Measurements from ENCODE around the gene NHLRC4.

NHLRC4 gene

GRCh38 chr16:566475-567372, at the start of gene NHLRC4:
Gene NHLRC4, plus strand, starts transcription at chr16:567005. Its CDS starts 1,043 bp downstream, at chr16:568048.
- DNase-seq = peak; percentile 69

DNA sequence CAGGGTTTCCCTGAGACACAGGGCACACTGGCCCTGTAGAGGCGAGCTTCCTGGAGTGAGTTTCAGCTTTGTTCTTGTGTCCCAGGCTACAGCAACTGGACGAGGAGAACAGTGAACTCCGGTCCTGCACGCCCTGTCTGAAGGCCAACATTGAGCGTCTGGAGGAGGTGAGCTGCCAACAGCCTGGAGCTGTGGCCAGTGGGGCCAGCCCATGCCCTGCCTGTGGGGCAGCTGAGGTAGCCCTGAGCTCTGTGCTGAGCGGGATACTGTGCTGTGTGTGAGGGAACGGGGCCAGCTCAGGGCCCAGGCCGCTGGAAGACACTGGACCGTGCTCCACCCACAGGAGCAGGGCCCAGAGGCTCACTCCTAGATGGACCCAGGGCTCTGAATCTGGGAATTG, 47.9 kb upstream of the NHLRC4 start:
- no peak for DNase-seq

DNA sequence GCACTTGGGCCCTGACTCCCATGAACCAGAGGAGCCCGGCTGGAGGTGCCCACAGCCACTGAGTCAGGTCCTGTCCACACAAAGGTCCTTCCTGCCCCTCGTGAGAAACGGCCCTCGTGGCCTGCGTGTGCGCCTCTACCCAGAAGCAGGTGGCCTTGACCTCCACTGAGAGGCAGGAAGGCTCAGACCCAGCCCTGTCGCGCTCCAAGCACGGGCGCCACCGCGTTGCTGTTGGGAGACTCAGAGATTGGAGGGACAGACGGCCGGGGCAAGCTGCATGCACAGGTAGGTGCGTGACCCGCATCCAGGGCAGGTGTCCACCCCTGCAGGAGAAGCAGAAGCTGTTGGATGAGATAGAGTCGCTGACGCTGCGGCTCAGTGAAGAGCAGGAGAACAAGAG, 47.4 kb upstream of the NHLRC4 start:
- no peak for DNase-seq

GRCh38 chr16:519841-520687, 46.7 kb upstream of the NHLRC4 start:
- DNase-seq = no peak

GRCh38 chr16:520847-521246, 46.0 kb upstream of the NHLRC4 start:
- no peak for DNase-seq

- DNase-seq = no peak
Measured at GRCh38 chr16:521381-522210, 45.2 kb upstream of the NHLRC4 start.

DNA sequence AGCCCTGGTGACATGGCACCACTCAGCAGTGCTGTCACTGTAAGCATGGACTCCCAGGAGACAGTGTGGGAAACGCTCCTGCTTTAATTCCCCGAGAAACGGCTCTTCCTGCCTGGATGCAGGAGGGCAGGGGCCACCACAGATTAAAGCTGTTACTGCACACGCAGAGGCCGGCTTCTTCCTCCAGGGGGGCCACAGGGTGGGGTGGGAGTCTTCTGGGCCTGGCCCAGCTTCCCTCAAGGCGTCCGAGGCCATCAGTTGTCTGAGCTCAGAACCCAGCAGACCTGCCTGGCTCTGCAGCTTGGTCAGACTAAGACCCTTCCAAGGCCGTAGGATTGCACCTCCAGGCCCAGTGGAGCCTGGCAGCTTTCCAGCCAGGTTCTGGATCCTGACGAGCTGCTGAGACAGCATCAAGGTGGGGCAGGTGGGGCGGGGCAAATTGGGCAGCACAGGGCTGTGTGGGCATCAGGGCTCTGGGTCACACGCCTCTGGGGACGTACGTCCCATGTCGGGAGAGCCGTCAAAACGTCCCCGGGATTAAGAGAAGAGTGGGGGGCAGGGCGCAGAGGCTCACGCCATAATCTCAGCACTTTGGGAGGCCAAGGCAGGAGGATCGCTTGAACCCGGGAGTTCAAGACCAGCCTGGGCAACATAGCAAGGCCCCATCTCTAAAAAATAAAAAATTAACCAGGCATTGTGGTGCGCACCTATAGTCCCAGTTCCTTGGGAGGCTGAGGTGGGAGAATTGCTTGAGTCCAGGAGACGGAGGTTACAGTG, 44.3 kb upstream of the NHLRC4 start:
- peak; percentile 48 for DNase-seq

DNA sequence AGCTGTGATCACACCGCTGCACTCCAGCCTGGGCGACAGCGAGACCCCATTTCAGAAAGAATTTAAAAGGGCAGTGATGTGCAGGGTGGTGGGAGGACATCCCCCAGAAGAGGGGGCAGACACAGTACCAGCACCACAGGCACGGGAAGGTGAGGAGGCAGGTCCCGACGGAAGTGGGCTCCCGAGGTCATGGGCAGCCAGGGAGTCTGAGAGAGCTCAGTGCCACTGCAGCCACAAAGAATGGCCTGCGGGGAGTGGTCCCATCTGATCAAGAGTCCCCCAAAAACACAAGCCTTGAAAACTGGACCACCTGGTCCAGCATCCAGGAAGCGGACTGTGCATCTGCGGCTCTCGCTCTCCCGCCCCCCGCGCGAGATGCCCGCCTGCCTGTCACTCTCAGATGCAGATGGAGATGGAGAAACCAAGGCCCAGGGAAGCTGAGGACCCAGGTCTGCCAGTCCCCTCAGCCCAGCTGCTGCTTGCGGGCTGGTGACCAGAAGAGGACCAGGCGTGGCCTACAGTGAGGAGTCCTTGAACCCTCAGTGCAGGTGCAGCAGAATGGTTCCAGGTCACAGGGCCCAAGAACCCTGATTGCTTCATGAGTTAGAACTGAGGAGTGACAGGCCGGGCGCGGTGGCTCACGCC, 43.6 kb upstream of the NHLRC4 start:
- DNase-seq = no peak

DNA sequence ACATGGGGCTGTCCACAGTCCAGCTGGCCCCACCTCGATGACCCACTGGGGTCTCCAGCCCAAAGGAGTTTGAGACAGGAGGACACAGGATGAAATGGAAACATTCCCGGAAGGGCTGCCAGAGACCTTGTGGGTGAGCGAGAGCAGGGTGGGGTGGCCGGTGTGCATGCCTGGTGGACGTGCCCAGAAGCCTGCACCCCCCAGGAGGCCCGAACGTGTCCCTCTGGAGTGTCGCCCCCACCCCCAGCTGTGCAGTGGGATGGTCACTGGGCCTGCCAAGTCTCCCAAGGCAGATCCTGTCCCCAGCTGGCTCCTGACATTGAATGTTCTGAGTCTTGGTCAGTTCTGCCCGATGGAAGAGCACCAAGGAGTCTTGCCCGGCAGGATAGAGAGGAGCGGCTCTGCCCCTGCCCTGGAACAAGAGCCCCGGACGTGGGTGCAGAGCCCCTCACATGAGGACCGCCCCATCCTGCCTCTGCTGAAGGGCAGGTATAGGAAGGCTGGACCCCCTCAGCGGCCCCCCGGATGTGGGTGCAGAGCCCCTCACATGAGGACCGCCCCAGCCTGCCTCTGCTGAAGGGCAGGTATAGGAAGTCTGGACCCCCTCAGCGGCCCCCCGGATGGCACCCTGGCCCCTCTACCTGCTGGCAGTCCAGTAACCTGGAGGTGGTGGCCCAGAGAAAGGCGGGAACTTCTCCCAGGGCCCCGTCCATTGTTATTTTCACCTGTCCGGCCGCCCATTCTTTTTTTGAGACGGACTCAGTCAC, 42.3 kb upstream of the NHLRC4 start:
- no peak for DNase-seq

DNA sequence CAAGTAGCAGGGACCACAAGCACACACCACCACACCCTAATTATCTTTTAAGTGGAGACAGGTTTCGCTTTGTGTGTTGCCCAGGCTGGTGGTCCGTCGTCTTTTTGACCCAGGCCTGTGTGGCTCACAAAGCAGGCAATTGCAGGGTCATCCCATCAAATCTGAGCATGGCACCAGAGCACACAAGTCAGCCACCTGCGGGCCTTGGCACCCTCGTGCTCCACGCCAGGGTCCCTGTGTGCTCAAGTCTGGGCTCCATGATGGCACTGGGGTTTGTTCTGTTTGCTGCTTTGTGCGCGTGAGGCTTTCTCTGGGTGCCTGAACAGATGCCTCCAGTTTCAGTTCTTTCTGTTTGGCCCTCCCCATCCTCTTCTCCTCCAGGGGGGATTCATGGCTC, 41.7 kb upstream of the NHLRC4 start:
- no peak for DNase-seq

DNA sequence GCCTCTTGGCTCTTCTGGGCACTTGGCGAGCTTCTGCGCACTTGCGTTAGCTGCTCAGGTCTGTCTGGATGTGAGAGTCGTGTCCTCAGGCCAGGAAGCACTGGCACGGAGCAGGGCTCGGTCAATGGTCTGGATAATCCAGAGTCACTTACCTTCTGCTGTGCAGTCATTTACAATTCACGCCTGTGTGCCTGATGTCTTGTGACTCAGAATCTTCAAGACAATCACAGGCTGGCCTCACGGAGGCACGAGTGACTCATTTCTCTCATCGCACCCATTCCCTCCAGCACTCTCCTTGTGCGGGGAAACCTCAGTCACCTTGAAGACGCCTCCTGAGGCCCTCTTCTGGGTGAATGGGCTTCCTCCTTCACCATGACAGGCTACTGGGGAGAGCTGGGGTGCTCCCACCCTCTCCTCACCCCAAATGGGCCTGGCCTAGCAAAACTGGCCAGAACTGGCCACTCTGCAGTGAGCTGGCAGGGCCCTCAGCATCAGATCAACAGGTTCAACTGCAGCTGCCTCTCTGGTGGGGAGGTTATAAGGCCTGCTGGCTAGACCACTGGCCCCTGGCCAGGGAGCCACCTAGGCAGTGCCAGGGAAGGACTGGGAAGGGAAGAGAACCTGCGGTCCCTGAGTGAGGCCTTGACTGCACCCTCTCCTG, 41.2 kb upstream of the NHLRC4 start:
- no peak for DNase-seq

DNA sequence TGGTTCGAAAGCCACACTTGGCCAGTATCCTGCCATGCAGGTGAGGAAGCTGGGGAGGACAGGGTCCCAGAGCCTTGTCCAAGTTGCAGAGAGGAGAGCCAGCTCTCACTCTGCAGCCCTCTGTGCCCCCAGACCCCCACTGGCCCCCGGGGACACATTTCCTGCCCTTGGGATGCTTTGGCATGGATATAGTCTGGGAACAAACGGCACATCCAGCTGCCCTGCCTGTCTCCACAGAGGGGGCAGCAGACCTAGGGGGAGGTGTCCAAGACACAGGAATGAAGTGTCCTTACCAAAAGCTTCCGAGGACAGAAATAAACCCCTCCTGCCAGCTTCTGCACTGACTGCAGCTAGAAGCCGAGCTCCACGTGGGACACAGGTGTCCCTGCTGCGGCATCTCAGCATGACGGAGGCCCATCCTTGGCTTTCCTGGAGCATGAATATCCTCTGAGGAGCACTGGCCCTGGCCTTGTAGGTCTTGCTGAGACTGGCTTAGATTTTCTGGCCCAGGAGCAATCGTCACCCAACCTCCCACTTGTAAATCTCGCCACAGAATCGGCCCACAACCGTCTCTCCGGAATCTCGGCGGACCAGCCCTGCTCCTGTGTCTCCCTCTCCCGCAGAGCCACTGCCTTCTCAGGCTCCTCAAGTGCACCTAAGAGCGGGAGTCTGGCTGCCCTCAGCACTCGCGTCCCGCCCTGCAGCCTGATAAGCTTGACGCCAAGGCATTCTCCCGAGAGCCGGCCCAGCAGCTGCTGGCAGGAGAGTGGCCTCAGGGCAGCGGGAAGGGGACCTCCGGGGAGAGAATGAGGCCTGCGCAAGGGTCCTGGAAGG, 40.4 kb upstream of the NHLRC4 start:
- DNase-seq = peak; percentile 63

DNA sequence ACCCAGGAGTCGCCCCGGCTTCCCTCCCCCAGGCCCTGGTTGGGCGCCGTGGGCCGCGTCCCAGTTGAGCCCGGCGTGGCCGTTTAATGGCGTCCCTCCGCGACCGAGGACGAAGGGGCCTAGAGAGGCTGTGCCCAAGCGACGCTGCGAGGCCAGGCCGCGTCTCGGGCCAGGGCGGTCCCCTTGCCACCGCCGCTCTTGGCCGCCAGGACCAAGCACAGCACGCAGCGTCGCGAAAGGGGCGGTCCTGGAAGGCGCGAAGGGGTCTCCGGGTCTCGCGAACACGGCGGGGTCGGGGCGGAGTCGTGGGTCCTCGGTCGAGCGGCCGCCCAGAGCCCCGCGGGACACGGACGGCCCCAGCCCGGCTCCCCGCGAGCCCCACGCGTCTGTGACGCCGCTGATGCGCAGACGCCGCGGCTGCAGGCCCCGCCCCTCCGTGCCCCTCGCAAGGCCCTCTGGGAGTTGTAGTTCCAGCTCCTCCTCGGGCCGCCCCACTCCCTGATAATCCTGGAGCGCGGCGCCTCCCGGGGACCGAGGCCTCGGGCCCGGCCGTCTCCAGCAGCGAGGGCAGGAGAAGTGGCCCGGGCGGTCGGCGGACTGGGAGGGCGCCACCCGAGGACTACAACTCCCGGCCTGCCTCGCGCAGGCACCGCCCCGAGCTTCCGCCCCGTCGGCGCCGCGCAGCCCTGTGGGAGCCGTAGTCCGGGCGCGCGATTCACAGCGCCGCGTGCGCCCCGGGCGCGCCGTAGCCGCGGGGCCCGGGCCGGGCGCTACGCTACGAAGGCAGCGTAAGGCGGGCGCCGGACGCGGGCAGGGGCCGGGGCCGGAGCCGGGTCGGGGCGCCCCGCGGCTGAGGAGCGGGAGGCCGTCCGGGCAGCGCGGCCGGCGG, 39.5 kb upstream of the NHLRC4 start, which contains the start of gene CAPN15:
TSS of gene CAPN15 (plus strand) at position 698 of the 889 bp plus-strand sequence. CDS start 19,127 bp downstream, outside the sequence.
- peak; percentile 91 for DNase-seq

DNA sequence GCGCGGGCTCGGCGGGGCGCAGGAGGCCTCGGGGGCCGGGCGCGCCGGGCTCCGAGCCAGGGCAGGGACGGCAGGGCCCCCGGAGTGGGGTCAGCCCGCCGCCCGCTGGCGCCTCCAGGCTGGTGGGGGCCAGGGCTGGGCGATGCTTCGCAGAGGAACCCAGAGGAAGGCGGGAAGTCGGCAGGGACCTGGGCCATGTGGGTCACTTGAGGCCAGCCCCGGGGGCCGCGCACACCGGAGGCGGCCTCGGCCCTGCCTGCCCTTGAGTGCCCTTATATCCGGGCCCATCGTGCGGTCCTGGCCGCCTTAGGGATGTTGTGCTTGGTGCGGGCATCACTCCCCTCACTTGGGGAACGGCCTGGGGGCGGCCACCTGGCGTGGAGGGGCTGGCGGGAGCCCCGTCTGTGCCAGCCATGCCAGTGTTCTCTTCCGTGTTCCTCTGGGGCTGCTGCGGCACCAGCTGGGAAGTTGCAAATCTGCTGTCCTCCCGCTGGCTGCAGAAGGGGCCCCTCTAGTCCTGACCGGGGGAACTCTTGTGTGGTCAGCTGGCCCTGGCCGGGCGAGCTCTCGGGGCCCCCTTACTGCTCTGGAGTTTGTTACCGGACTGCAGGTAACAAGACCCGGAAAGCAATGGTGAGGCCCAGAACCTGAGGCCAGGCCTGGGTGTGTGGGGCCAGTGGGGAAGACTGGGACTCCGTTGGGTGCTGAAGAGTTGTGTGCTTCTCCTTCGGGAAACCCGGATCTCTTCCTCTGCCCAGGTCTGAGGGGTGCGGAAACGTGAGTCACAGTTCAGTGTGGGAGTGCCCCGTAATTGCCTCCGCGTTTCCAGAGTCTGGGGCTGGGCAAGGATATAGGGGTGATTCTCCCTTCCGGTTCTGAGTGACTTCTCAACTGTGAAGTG, 38.4 kb upstream of the NHLRC4 start:
- peak; percentile 46 for DNase-seq

- DNase-seq = peak; percentile 19
Measured at GRCh38 chr16:529012-529575, 37.7 kb upstream of the NHLRC4 start.

DNA sequence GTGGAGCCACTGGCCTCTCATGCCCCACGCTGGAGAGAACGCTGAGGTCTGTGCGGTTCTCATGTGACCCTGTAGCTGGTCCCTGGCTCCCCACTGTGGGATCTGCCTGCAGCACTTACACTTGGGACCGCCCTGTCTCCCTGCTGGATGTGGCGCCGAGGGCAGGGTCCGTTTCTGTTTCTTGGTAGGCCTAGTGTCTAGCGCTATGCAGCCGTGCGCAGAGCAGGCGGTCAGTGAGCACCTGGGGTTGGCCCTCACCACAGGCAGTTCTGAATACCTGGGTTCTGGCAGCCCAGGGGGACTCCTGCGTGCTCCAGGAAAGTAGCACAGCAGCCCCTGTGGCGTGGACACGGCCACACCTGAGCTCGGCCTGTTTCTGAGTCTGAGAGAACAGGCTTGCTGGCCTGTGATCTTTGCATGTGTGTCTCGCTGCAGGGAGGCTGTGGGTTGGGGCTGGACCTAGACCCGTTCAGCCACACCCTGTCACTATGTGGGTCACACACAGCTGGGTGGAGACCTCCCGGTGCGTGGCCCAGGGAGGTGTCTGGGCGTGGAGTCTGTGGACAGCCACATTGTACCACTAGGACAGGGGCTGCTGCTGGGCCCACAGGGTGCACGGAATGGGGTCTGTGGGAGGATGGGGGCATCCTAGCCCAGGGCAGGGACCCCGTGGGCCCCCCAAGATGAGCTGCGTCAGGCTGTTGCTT, 36.5 kb upstream of the NHLRC4 start:
- DNase-seq = no peak

Measured in NCI-H82 (cell line).